Large intestine (tissue), 3 donors: ENCODE results near the gene GON4L. TPM values are rescaled to one million over a fixed set of nuclear protein-coding genes. Genes with fewer than 3 reads are reported as not detected.
"Not testable (repeated sequence)": the region's sequence is repeated elsewhere in the genome, so short reads cannot be mapped to it uniquely, and the experiment has no call there.

ENCODE experiments used
- DNase-seq, 2 donors: peaks; one replicate each; pipeline versions ENCODE4 v3.0.0 to v3.0.0-alpha.2; 2013
- H3K27ac ChIP-seq: one replicate; pipeline ENCODE4 v1.5.1; 2013; ENCODE audit warnings: low read length
- H3K27me3 ChIP-seq: 2 replicates; pipeline ENCODE4 v1.6.1; 2013; ENCODE audit warnings: low read length; ENCODE audit not compliant: control insufficient read depth, insufficient read depth
- H3K36me3 ChIP-seq: 2 replicates; pipeline ENCODE4 v1.6.1; 2013; ENCODE audit warnings: low read length; ENCODE audit not compliant: control insufficient read depth, insufficient read depth
- H3K4me1 ChIP-seq: one replicate; pipeline ENCODE4 v1.6.1; 2013; ENCODE audit warnings: low read length; ENCODE audit not compliant: control insufficient read depth, insufficient read depth
- H3K4me3 ChIP-seq: one replicate; pipeline ENCODE4 v1.5.1; 2013; ENCODE audit warnings: low read length
- H3K9me3 ChIP-seq: one replicate; pipeline ENCODE4 v1.6.1; 2013; ENCODE audit warnings: mild to moderate bottlenecking, low read depth, low read length, moderate library complexity; ENCODE audit not compliant: control insufficient read depth
- WGBS: methylation state at CpG from one replicate; pipeline ENCODE4 v1.1.5; 2013; ENCODE audit warnings: low lambda C conversion rate; ENCODE audit not compliant: insufficient coverage; 5-methylcytosine and 5-hydroxymethylcytosine counted together
- polyA plus RNA-seq: library from polyadenylated mRNA; unstranded; fragments of 120-200 nt; gene quantifications from one replicate; pipeline ENCODE4 v1.2.1, GENCODE V29; 2013

Gene GON4L
- polyA plus RNA-seq, 1 donor: 51.0 TPM

DNA sequence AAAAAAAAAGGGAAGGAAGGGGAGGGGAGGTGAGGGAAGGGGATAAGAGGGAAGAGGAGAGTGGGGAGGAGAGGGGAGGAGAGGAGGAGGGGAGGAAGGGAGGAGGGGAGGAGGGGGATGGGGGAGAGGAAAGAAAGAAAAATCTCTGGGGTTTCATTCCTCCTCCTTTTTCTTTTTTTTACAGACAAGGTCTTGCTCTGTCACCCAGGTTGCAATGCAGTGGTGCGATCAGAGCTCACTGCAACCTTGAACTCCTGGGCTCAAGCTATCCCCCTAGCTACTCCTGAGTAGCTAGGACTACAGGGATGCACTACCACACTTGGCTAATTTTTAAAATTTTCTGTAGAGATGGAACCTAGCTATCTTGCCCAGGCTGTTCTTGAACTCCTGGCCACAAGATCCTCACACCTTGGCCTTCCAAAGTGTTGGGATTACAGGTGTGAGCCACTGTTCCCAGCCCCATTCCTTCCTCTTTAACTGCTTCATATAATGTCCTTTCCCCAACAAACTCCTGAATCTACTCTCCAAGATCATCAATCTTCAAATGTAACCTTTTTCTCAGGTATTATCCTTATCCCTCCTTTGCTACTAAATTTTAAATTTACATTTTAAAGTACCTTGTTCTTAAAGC, 23.2 kb downstream of the GON4L start:
- H3K27me3 ChIP-seq: no peaks in the 10 kb centered on the region
- DNase-seq: no peak
- no peak overlapping the region for H3K4me3 ChIP-seq
- H3K9me3 ChIP-seq: peaks cover 3% of the 10 kb centered on the region
- no CpG with 5 or more reads among the region's 1 CpG for WGBS
- H3K27ac ChIP-seq: no peak overlapping the region
- peaks cover 14% of the 10 kb centered on the region for H3K36me3 ChIP-seq
- H3K4me1 ChIP-seq: no peaks in the 10 kb centered on the region

DNA sequence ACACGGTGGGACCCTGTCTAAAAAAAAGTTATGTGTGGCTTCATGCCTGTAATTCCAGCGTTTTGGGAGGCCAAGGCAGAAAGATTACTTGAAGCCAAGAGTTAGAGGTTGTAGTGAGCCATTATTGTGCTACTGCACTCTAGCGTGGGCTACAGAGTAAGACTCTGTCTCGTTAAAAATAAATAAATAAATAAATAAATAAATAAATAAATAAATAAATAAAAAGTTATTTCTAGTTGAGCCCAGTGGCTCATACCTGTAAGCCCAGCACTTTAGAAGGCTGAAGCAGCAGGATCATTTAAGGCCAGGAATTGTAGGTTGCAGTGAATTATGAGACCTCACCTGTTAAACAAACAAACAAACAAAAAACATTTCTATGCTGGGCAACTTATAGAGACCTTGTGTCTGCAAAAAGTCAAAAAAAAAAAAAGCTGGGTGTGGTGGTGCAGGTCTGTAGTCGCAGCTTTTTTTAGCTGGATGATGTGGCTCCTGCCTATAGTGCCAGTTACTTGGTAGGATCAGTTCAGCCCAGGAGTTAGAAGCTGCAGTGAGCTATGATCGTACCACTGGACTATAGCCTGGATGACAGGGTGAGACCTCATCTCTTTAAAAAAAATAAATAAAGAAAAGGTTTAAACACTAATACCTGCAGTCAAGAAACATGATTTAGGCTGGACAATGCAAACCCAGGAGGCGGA, 25.6 kb downstream of the GON4L start:
- Histone ChIP-seq H3K36me3 (peaks cover 12% of the 10 kb centered on the region), H3K27me3 (no peaks in the 10 kb centered on the region), H3K4me1 (no peaks in the 10 kb centered on the region), H3K27ac (no peak overlapping the region), H3K9me3 (peaks cover 3% of the 10 kb centered on the region), H3K4me3 (no peak overlapping the region)
- DNase-seq: no peak
- WGBS: 100% methylated on average over 1 of the region's 7 CpGs

DNA sequence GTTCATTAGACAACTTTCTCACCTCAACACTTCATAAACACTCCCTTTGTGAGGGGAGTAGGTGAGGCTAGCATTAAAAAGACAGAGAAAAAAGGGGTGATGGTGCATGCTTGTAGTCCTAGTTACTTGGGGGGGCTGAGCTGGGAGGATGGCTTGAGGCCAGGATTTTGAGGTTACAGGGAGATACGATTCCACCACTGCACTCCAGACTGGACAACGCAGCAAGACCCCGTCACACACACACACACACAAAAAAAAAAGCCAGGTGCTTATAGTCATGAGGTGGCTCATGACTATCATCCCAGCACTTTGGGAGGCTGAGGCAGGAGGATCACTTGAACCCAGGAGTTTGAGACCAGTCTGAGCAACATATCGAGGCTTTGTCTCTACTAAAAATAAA, 29.6 kb downstream of the GON4L start:
- H3K4me3 ChIP-seq: no peak overlapping the region
- no peaks in the 10 kb centered on the region for H3K9me3 ChIP-seq
- no peak for DNase-seq
- WGBS: no CpG with 5 or more reads among the region's 4 CpGs
- H3K4me1 ChIP-seq: no peaks in the 10 kb centered on the region
- H3K27ac ChIP-seq: no peak overlapping the region
- H3K36me3 ChIP-seq: peaks cover 24% of the 10 kb centered on the region
- H3K27me3 ChIP-seq: no peaks in the 10 kb centered on the region

DNA sequence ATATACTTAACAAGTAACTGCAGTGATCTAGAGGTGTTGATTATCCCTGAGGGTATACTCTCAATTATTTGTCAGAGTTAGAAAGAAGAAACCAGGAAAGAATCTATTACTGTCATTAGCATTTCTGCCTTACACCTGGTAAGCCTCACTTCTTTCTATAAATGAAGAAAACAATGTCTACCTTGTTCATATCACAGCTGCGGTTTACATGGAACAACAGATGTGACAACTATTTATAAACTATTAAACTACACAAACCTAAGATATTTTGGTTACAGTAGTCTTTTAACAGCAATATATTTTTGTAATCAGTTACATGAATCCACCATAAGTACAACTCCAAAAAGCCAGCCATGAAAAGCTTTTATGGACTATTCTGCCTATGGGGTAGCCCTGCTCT, 40.7 kb downstream of the GON4L start:
- Histone ChIP-seq H3K4me1 (no peaks in the 10 kb centered on the region), H3K9me3 (no peaks in the 10 kb centered on the region), H3K27me3 (no peaks in the 10 kb centered on the region), H3K36me3 (peaks cover 63% of the 10 kb centered on the region), H3K27ac (no peak overlapping the region), H3K4me3 (no peak overlapping the region)
- WGBS: no CpG with 5 or more reads among the region's 1 CpG
- DNase-seq: no peak

DNA sequence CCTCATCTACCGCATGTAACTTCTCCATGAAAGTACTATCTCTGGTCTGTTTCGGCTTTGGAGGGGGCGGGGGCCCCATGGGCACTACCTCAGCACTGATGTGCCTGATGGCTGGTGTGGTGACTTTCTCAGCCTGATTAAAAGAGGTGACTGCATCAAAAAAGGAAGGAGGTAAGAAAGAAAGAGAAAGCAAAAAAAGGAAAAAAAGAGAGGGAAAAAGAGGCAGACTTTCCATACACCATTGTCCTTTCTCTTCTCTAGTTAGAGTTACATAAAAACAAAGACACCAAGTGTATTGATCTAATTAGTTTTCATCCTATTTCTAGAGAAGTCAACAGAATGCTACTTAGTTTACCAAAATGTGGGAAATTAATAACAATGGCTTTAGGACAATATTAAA, 43.3 kb downstream of the GON4L start:
- Histone ChIP-seq H3K4me3 (no peak overlapping the region), H3K27ac (no peak overlapping the region), H3K4me1 (no peaks in the 10 kb centered on the region), H3K9me3 (no peaks in the 10 kb centered on the region), H3K27me3 (no peaks in the 10 kb centered on the region), H3K36me3 (peaks cover 49% of the 10 kb centered on the region)
- DNase-seq: no peak
- no CpG with 5 or more reads among the region's 3 CpGs for WGBS

DNA sequence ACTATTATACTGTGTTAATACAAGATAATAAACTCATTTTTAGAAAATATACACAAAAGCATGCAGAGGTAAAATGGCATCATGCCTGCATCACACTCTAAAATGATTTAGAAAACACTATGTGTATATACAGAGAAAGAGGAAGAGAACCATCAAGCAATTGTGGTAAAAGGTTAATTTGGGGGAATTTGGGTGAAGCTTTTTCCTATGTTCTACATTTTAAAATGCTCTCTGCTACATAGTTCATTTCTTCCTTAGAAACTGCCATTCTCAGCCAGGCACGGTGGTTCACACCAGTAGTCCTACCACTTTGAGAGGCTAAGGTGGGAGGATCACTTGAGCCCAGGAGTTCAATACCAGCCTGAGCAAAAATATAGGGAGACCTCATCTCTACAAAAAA, 44.1 kb downstream of the GON4L start:
- no CpG with 5 or more reads among the region's 1 CpG for WGBS
- H3K9me3 ChIP-seq: no peaks in the 10 kb centered on the region
- H3K27me3 ChIP-seq: no peaks in the 10 kb centered on the region
- no peak for DNase-seq
- no peak overlapping the region for H3K4me3 ChIP-seq
- H3K27ac ChIP-seq: no peak overlapping the region
- H3K36me3 ChIP-seq: peaks cover 52% of the 10 kb centered on the region
- H3K4me1 ChIP-seq: no peaks in the 10 kb centered on the region

DNA sequence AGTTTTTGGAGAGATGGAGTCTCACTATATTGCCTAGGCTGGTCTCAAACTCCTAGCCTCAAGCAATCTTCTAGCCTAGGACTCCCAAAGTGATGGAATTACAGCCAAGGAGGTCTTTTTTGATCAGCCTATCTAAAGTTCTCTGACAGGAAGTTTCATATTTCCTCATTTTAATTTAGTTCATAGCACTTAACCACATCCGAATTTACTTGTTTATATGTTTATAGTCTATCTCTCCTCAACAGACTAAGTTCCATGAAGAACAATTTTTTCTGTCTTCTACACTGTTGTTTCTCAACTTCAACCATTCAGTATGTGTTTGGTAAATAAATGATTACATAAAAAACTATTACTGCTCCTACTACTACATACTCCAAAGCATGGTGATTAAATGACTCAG, 47.9 kb downstream of the GON4L start:
- H3K4me3 ChIP-seq: no peak overlapping the region
- no peaks in the 10 kb centered on the region for H3K27me3 ChIP-seq
- no peak for DNase-seq
- WGBS: 100% methylated on average over 1 of the region's 1 CpG
- no peaks in the 10 kb centered on the region for H3K4me1 ChIP-seq
- H3K9me3 ChIP-seq: no peaks in the 10 kb centered on the region
- H3K27ac ChIP-seq: no peak overlapping the region
- H3K36me3 ChIP-seq: peaks cover 55% of the 10 kb centered on the region

DNA sequence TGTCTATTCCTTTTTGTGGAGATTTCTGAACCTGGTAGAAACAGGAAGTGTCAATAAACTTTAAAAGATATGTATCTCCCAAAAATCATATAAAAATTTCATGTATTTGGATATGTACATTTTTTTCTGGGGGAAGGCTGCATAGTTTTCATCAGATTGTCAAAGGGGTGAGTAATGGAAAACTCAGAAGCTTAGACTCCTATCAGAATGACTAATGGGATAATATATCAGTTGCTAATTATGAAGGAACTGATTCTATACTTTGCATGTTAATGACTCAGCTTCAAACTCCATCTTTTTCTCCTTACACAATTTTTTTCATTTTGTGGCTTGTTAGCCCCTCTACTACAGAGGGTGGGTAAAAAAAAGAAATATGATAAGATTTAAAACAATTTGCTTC, 55.9 kb downstream of the GON4L start:
- no peaks in the 10 kb centered on the region for H3K4me1 ChIP-seq
- no peak overlapping the region for H3K4me3 ChIP-seq
- no peaks in the 10 kb centered on the region for H3K27me3 ChIP-seq
- DNase-seq: no peak
- H3K27ac ChIP-seq: no peak overlapping the region
- peaks cover 51% of the 10 kb centered on the region for H3K36me3 ChIP-seq
- no peaks in the 10 kb centered on the region for H3K9me3 ChIP-seq

DNA sequence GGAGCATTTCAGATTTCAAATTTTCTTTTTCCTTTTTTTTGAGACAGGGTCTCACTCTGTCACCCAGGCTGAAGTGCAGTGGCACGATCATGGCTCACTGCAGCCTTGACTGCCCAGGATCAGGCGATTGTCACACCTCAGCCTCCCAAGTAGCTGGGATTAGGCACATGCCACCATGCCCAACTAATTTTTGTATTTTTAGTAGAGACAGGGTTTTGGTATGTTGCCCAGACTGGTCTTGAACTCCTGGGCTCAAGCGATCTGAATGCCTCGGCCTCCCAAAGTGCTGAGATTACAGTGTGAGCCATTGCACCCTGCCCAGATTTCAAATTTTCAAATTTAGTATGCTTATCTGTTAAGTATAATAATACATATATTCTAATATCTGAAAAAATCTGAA, 61.4 kb downstream of the GON4L start:
- H3K9me3 ChIP-seq, H3K4me3 ChIP-seq, H3K27ac ChIP-seq, H3K4me1 ChIP-seq, H3K27me3 ChIP-seq, DNase-seq: not testable (repeated sequence)
- WGBS: no CpG with 5 or more reads among the region's 4 CpGs
- H3K36me3 ChIP-seq: peaks cover 47% of the 10 kb centered on the region

DNA sequence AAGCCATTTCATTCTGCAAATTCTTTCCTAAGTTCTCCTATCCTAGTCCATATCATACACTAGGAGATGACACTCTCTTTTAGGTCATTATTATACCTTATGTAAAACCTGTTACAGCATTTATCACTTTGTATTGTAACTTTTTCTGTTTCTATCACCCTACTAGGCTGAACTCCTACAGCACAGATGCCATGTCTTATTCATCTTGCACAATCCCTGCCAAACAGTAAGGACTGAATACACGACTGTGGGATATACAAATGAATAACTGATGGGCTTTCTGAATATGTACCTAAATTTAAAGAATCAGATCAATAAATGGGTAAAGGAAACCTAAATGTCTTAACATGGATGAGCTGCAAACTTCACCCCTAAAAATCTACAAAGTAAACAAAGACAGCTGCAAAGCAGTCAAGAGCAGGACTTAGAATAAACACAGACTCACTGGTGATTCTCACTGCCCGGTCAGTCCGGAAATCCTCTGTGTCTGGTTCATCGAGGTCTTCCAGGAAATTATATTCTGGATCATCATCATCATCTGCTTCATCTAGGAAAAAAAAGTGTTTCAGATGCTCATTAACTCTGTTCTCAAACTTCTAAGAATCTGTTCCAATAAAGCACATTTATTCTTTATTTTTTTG, 62.3 kb downstream of the GON4L start:
- no peaks in the 10 kb centered on the region for H3K27me3 ChIP-seq
- no CpG with 5 or more reads among the region's 4 CpGs for WGBS
- DNase-seq: peak in 1 of 2 donors; percentile 16
- H3K4me1 ChIP-seq: no peaks in the 10 kb centered on the region
- peaks cover 48% of the 10 kb centered on the region for H3K36me3 ChIP-seq
- no peak overlapping the region for H3K27ac ChIP-seq
- no peaks in the 10 kb centered on the region for H3K9me3 ChIP-seq
- H3K4me3 ChIP-seq: no peak overlapping the region
